D341Med (cell line): ENCODE data around the gene FAM20A.

Experiments
- DNase-seq: peaks from one replicate; pipeline ENCODE4 v3.0.0; 2012; ENCODE audit warnings: low spot score

Gene FAM20A

GRCh38 chr17:68565661-68566441 is 35.3 kb downstream of the FAM20A start:
- DNase-seq, result no peak

DNA sequence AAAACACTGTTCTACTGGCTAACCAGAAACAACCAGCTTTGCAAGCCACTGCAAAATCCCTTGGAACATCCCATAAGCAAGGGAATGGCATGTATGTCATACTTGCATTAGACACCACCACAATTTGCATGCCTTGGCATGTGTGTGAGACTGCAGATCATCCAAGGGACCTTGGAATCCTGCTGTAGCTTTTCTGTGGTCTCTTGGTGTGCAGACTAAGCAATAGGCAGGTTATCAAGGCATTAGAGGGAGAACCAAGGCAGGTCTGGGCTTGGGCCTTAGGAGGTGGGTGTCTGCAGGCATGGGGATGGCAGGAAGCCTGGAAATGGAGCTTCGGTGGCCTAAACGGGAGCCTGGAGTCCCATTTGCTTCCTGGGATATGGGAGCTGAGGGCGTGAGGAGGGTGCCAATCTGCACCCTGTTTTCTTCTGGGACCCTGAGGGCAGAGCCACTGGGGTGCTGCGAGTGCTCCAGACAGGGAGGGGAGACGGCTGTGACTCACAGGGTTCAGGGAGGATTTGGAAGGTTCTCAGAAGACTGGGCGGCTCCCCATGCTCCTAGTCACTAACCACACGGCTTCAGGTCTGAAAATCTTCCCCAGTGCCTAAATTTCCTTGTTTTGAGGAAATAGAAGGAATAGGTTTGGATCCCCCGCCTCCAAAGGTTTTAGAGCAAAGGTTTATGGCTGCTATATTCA is 36.6 kb downstream of the FAM20A start:
- no peak for DNase-seq

GRCh38 chr17:68562736-68563135 is 38.4 kb downstream of the FAM20A start:
- DNase-seq, result no peak

DNA sequence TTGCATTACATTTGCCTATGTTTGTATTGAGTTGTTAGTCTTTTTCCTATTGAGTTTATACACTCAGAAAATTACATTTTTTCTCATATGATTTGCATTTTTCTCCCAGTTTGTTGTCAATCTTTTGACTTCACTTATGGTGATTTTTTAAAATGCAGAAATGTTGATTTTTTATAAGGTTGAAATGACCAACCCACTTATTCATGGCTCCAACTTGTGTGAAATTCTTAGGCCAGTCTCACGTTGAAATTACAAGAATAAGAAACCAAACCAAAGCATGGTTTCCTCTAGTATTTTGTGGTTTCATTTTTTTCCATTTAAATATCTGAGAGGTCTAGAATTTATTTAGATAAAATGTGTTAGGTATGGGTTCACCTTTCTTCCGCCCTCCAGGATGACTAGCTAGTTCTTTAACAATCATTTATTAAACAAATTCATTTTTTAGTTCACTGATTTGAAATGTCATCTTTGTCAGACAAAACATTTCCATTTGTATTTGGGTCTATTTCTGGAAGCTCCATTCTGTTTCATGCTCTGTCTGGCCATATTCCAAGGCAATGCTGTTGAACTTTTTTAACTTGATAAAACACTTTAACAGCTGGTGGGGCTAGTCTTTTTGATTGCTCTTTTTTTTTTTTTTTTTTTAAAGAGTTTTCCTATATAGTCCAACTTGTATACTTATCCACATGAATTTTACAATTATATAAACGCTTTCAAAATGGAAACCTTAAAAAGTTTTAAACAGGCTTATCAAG is 40.0 kb downstream of the FAM20A start:
- no peak for DNase-seq

DNA sequence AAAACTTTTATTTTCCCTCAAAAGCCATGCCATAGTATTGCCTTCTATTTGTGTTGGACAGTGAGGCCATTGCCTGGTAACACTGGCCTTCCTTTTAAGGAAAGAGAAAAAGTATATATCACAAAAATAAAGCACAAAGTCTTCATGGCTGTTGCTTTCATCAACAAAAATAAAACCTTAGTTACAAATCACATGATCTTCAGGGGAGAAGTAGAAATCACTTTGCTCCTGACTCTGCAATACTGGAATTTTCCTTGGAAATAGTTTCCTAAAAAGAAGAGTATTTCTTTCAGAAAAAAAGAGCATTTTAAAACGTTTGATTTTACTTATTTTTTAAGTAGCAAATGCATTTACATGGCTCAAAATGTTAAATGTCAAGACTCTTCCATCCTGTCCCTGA is 41.9 kb downstream of the FAM20A start:
- no peak for DNase-seq

DNA sequence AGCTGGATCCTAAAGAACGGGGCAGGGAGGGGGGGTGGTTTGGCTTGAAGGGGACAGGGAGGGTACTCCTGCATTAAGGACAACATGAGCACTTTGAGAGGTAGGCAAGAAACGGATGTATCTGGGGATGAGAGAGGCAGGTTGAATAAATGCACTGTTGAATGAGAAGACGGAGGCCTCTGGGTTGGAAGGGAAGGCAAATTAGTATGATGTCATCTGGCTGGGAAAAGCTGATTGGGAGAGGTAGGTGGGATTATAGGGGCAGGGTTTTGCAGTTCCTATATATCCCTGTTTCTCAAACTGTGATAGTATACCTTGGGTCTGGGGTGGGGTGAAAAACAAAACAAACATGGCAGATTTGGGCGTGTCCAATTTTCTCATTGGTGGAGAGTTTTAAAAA is 44.6 kb downstream of the FAM20A start:
- no peak for DNase-seq

GRCh38 chr17:68544111-68544915 is 56.9 kb downstream of the FAM20A start:
- no peak for DNase-seq

- DNase-seq, result no peak
Observed at GRCh38 chr17:68542698-68543463, 58.3 kb downstream of the FAM20A start.

DNA sequence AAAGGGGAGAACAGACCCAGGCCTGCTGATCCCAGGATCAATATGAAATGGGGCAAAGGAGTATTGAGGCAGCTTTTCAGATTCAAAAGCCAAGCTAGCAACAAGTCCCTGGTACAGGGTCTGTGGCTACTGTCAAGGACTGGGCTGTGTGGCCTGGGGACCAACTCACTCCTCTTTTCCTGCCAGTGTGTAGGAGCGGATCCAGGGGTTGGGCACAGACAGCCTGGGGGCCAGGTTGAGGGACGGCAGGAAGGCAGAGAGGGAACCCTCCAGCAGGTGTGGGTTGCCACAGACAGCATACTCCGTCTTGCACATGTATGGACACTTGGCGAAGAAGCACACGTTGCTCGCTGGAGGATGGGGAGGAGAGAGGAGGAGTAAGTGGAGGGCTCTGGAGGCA is 59.4 kb downstream of the FAM20A start:
- no peak for DNase-seq

- no peak for DNase-seq
Observed at GRCh38 chr17:68540981-68541380, 60.2 kb downstream of the FAM20A start.

DNA sequence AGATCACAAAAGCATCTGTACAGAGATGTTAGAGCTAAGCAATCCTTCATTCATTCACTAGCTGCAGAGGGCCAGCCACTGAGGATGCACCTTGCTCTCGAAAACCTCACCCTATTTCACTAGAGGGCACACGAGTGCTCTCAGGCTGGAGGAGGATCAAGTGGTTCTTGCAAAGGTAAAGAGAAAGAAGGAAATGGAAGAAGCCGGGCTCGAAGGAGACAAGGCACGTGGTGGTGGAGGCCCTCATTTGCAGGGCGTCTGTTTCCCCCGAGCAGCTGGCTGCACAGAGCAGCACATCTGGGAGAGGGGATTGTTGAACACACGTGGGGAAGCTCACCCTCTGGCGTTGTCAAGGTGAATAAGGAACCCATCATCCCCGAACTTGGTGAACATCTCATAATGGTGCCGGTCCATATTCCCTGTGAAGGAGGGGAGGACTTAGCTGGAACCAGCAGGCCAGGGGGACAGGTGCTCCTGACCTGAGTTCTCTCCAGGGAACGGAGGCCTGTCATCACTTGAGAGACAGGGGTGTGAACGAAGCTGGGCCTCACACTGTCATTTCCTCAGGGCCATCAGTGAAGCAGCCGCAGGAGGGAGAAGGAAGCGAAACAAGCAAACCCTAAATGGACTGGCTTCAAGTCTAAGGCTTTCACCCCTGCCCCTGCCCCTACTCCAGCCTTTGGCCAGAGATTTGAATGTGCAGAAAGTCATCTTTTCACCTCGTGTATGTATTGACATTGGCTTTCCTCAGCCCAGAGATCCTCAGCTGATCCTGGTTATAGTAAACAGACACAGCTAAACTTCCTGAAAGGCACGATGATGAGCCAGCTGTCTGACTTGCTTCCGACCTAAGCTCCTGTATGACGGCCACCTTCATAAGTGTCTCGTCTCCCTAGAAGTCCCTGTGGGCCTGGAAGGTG is 61.4 kb downstream of the FAM20A start:
- DNase-seq, result no peak

DNA sequence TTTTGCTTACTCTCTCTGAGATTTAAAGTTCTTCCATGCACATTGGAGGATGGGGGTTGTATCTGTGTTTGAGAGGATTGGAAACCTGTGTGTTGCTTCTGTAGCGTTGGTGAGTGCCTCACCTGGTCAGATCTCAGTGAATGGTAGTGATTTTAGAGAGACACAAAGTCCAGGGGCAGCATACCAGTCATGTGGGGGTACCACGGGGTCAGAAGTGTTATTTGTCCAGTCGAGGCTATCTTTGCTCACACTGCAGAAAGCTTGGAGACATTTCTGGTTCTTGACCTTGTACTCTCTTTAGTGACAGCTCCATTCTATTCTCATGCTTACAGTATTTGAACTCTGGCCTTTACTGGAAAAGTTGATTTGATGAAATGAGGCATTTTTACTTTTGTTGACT is 65.2 kb downstream of the FAM20A start:
- DNase-seq, result no peak

DNA sequence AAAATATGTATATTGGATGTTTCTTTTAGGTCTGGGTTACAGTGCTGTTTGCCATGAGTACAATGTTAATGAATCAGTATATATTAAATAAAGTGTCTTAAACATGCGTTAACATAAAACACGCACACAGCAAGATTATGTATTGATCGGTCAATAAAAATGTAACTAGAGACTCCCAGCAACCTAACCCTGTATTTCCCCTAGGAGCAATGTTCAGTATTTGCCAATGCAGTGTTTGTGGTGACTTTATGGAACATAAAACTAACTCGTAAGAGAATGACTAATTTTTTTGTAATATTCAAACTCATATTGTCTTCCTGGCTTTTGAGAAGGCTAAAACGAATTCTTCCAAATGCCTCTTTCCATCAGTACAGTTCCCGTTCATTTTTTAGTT is 66.5 kb downstream of the FAM20A start:
- DNase-seq, result no peak

DNA sequence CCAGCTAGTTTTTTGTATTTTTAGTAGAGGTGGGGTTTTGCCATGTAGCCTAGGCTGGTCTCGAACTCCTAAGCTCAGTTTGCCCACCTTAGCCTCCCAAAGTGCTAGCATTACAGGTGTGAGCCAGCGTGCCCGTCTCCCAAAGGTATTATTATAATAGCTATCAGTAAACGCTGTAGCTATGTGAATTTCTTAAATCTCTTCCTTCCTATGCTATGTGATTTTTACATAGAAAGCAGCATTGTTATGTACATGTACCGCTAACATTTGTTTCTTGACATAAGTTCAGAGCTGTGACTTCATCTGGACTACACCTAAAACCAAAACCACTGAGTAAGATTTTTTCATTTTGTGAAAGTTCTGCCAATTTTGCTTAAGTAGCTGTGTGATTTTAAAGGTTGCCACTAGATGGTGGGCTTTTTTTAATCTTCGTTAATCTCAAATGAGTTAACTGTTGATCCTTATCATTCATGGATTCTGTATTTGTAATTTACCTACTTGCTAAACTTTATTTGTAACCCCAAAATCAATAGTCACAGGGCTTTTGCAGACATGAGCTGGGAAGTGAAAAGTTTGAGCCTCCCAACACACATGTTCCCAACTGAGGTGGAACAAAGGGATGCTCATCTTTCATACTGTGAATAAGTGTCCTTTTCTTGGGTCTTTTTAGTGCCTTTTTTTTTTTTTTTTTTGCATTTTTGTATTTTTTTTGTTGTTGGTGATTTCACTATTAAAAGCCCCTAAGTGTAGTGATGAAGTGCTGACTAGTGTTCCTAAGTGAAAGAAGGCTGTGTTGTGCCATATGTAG is 67.1 kb downstream of the FAM20A start:
- no peak for DNase-seq

GRCh38 chr17:68532826-68533225 is 68.3 kb downstream of the FAM20A start:
- DNase-seq, result no peak

DNA sequence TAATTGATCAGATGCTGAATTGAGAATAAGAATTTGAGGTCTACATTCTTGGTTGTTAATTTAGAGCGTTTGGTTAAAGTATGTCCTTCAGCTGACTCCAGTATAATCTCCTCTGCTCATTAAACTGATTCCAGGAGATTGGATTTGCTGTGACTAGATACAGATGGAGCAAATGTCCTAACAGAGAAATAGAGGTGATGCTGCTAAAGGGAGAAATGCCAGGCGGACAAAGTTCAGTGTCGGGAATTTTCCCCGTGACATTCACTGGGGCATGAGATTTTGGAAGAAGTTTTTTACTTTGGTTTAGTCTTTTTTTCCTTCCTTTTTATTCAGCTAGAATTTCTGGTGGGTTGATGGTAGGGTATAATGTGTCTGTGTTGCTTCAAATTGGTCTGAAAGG is 69.9 kb downstream of the FAM20A start:
- DNase-seq, result no peak

GRCh38 chr17:68527314-68527713 is 73.9 kb downstream of the FAM20A start:
- DNase-seq, result no peak

DNA sequence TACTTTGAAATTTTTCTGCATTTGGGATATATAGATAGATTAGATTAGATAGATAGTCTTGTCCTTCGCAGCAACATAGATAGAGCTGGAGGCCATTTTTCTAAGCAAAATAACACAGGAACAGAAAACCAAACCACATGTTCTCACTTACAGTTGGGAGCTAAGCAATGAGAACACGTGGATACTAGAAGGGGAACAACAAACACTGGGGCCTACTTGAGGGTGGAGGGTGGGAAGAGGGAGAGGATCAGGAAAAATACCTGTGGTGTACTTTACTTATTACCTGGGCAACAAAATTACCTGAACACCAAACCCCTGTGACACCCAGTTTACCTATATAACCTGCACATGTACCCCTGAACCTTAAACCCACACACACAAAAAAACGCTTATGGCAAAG is 74.6 kb downstream of the FAM20A start:
- no peak for DNase-seq

GRCh38 chr17:68522266-68522665 is 78.9 kb downstream of the FAM20A start:
- DNase-seq, result no peak
